Middle frontal gyrus (tissue), 1 donor: ENCODE results near the gene WDR20.
"Not testable (repeated sequence)": the region's sequence is repeated elsewhere in the genome, so short reads cannot be mapped to it uniquely, and the experiment has no call there.

ENCODE experiments used
- DNase-seq: peaks from one replicate; pipeline ENCODE4 v3.0.0-alpha.2; 2015; ENCODE audit warnings: low spot score; ENCODE audit errors: extremely low spot score

Gene WDR20

GRCh38 chr14:102170061-102170460 lies 30.4 kb downstream of the WDR20 start:
- DNase-seq = no peak

GRCh38 chr14:102171173-102172020 lies 31.7 kb downstream of the WDR20 start:
- no peak for DNase-seq

GRCh38 chr14:102172021-102172272 lies 32.2 kb downstream of the WDR20 start:
- not testable (repeated sequence) for DNase-seq

GRCh38 chr14:102172721-102173120 lies 33.0 kb downstream of the WDR20 start:
- not testable (repeated sequence) for DNase-seq

GRCh38 chr14:102177161-102177560 lies 37.5 kb downstream of the WDR20 start:
- DNase-seq = no peak

GRCh38 chr14:102178806-102179205 lies 39.1 kb downstream of the WDR20 start:
- no peak for DNase-seq

GRCh38 chr14:102180248-102180998 lies 40.7 kb downstream of the WDR20 start:
- DNase-seq = no peak

GRCh38 chr14:102181187-102181586 lies 41.5 kb downstream of the WDR20 start:
- DNase-seq = no peak

- DNase-seq = no peak
Measured at GRCh38 chr14:102182190-102182589, 42.5 kb downstream of the WDR20 start.

GRCh38 chr14:102182936-102183619 lies 43.4 kb downstream of the WDR20 start:
- DNase-seq = no peak

GRCh38 chr14:102183886-102184285 lies 44.2 kb downstream of the WDR20 start:
- no peak for DNase-seq

- no peak for DNase-seq
Measured at GRCh38 chr14:102184316-102185035, 44.8 kb downstream of the WDR20 start.

GRCh38 chr14:102185360-102185759 lies 45.7 kb downstream of the WDR20 start:
- no peak for DNase-seq

- no peak for DNase-seq
Measured at GRCh38 chr14:102187044-102187443, 47.3 kb downstream of the WDR20 start.

GRCh38 chr14:102187568-102188001 lies 47.9 kb downstream of the WDR20 start:
- no peak for DNase-seq

GRCh38 chr14:102188187-102188586 lies 48.5 kb downstream of the WDR20 start:
- DNase-seq = no peak

GRCh38 chr14:102189874-102190273 lies 50.2 kb downstream of the WDR20 start:
- DNase-seq = no peak

GRCh38 chr14:102192840-102193502 lies 53.3 kb downstream of the WDR20 start:
- DNase-seq = no peak

- no peak for DNase-seq
Measured at GRCh38 chr14:102194856-102195255, 55.2 kb downstream of the WDR20 start.

- DNase-seq = no peak
Measured at GRCh38 chr14:102195446-102195845, 55.7 kb downstream of the WDR20 start.
